Thyroid gland (tissue), 4 donors: ENCODE data around the gene VKORC1L1.
"Not testable (repeated sequence)": the region's sequence is repeated elsewhere in the genome, so short reads cannot be mapped to it uniquely, and the experiment has no call there.

ENCODE experiments used
- POLR2A ChIP-seq, 2 donors: fragments of 450-650 bp; IDR thresholded peaks; one replicate each; pipeline ENCODE4 v1.6.1; 2017; ENCODE audit warnings: antibody characterized with exemption in 2 of 2, mild to moderate bottlenecking in 2 of 2, moderate library complexity in 1 of 2
- TF ChIP-seq, protein P1 (sequence below), 6 experiments: fragments of 200-600 bp in 3 of 6; fragments of 450-650 bp in 3 of 6; sonication (generic) in 3 of 6; IDR thresholded peaks; one replicate each; pipeline ENCODE4 v1.5.1; 2016 to 2019; ENCODE audit warnings: antibody characterized with exemption in 6 of 6, mild to moderate bottlenecking in 2 of 6, inconsistent platforms in 1 of 6, moderate library complexity in 1 of 6

DNA sequence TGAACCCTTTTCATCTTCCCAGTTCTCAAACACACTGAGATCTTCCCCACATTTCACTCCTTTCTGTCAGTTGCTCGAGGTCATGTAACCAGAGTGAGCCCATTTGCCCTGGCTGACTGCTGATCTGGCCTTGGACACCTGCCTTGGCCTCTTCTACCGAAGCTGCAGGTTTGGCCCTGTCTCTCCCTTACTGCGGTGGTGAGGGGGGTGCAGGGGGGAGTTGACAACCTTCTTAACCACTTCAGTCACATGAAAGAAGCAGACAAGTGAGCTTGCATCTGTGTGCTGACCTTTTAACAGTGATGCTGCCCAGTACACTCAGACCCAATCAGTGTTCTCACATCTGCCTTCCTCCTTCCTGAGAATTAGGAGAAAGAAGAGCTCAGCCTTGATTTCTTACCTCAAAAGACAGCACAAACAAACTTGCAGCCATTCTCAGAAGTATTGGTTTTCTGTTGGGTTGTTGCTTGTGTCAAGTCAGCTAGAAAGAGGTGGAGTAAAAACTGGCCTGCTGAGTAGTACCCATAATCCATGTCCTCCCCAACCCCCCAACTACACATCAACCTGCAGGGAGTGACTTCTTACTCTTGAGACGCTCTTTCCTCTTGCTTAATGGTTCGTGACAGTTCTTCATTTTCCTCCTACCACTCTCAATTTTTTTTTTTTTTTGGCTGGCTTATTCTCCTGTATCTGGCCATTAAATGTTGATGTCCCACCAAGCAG is 15.7 kb downstream of the VKORC1L1 start:
- TF ChIP-seq, protein P1, sequence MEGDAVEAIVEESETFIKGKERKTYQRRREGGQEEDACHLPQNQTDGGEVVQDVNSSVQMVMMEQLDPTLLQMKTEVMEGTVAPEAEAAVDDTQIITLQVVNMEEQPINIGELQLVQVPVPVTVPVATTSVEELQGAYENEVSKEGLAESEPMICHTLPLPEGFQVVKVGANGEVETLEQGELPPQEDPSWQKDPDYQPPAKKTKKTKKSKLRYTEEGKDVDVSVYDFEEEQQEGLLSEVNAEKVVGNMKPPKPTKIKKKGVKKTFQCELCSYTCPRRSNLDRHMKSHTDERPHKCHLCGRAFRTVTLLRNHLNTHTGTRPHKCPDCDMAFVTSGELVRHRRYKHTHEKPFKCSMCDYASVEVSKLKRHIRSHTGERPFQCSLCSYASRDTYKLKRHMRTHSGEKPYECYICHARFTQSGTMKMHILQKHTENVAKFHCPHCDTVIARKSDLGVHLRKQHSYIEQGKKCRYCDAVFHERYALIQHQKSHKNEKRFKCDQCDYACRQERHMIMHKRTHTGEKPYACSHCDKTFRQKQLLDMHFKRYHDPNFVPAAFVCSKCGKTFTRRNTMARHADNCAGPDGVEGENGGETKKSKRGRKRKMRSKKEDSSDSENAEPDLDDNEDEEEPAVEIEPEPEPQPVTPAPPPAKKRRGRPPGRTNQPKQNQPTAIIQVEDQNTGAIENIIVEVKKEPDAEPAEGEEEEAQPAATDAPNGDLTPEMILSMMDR (IDR thresholded peaks at IDR 0.05): not testable (repeated sequence)
- TF ChIP-seq POLR2A (IDR thresholded peaks at IDR 0.05): not testable (repeated sequence)
